GM11168 (cell line): ENCODE data around the gene SLC25A25.

Source experiments
- in situ Hi-C: fragments of 300-500 bp; cut with MboI; formaldehyde crosslinking; loops from one replicate; pipeline ENCODE4 v1.12.0; 2022; ENCODE audit warnings: low sequenced_read_pairs; ENCODE audit not compliant: unreplicated experiment

The SLC25A25 gene

GRCh38 chr9:128141604-128142003 lies 73.6 kb downstream of the SLC25A25 start:
- in situ Hi-C loops, result no loop called here

GRCh38 chr9:128142061-128142460 lies 74.0 kb downstream of the SLC25A25 start:
- in situ Hi-C loops, result no loop called here

GRCh38 chr9:128142596-128142995 lies 74.6 kb downstream of the SLC25A25 start:
- in situ Hi-C loops, result no loop called here

DNA sequence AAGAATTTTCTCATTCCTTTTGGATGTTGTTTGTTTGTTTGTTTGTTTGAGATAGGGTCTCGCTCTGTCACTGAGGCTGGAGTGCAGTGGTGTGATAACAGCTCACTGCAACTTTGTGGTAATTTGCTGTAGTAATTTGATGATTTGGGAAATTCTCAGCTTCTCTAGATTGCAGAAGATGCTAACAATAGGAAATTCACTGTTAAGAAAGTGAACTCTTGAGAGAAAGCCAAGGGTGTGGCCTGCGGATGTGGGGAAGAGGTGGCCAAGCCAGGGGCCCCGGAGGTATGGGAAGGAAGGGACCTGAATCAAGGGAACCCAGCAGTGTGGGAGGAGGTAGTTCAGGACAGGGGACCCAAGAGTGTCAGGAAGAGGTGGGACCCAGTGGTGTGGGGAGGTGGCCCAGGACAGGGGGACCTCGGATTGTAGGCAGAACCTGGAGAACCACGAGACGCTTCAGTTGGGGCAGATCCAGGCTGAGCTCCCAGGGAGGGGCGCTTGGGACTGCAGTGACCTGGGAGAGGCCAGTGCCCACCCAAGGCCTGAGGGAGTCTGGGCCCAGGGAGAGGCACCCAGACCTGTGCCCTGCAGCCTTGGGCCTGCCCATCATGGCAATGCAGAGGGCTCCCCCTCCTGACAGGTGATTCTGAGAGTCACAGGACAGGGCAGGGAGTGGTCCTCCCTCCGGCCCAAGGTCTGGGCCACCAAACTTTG lies 75.7 kb downstream of the SLC25A25 start:
- in situ Hi-C loops, result no loop called here

- in situ Hi-C loops, result no loop called here
These were observed 76.5 kb downstream of the SLC25A25 start for GRCh38 chr9:128144239-128145181.

GRCh38 chr9:128145536-128145935 lies 77.5 kb downstream of the SLC25A25 start:
- in situ Hi-C loops, result no loop called here

DNA sequence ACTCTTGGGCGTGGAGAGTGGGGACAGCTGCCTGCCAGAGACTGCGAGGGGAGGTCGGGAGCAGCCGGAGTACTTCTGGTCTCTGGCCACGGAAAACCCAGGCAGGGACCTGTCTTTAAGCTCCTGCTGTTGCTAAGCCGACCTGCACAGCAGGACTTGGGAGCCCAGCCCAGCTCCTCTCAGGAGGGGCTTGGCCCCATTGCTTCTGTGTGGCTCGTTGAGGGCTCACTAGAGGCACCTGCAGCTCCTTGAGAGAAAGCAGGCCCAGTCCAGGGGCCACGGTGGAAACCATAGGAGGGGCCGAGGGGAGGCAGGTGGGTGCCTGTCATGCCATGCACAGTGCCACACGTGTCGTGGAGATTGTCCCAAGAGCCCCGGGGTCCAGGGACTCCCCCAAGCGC lies 77.9 kb downstream of the SLC25A25 start:
- in situ Hi-C loops, result no loop called here

DNA sequence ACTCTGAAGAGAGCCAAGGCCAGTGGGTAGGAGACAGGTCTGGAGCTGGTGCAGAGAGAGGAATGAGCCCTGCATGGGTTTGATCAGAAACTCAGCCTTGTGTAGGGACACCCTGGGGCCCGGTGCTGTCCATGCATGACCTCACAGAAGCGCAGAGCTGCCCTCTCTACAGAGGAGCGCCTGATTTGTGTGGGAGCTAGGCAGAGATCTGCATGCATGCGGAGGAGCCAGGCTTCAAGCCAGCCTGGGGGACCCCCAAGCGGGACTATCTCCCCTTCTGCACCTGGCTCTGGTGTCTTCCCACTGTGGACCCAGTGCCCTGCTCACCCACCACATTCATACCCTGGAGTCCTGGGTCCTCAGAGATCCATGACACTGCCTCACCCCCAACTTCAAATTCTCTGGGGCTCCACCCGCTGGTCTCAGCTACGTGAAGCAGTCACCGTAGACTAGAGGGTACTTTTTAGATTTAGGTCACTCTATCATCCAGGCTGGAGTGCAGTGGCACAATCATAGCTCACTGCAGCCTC lies 78.6 kb downstream of the SLC25A25 start:
- in situ Hi-C loops, result no loop called here

- in situ Hi-C loops, result no loop called here
These were observed 80.5 kb downstream of the SLC25A25 start for GRCh38 chr9:128148509-128149000.

DNA sequence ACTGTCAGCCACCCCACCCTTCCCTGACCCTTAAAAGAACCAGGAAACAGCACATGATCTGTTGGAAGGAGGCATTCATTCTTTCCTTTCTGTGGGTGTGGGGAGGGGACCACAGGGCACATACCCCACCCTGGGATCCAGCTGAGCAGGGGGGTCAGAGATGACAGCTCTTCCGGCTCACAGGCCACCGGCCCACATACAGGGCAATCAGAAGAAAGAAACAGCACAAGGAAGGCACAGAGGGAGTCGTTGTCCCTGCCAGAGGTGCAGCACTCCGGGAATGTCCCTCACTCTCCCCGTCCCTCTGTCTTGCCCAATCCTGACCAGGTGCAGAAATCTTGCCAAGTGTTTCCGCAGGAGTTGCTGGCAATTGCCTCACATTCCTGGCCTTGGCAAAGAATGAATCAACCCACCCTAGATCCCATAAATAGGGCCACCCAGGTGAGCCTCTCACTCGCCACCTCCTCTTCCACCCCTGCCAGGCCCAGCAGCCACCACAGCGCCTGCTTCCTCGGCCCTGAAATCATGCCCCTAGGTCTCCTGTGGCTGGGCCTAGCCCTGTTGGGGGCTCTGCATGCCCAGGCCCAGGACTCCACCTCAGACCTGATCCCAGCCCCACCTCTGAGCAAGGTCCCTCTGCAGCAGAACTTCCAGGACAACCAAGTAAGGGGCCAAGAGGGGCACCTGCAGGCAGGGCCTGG lies 81.1 kb downstream of the SLC25A25 start, which contains the start of gene LCN2:
Gene LCN2, plus strand, starts transcription at position 453 of the 701 bp plus-strand sequence. Its CDS starts 73 bp downstream, at position 526.
- in situ Hi-C loops, result no loop called here

DNA sequence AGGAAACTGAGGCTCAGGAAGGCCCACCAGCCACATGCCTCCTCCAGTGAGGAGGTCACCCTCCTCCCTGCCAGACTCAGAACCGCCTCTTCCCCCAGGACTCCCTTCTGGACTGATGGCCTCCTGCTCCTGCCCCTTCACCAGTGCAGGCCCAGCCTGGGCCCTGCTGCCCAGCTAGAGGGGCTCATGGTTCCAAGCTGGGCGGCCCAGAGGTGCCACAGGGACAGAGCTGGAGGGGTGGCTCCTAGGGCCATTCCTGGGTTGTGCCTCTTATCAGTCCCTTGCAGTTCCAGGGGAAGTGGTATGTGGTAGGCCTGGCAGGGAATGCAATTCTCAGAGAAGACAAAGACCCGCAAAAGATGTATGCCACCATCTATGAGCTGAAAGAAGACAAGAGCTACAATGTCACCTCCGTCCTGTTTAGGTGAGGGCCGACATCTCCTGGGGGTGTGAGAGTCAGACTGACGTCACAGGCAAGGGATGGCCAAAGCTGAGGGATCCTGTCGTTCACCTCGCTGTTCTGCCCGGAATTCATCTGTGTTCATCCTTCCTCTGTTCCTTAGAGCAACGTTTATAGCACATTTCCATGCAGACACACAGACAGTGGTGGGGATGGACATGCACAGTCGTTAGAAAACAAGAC lies 82.0 kb downstream of the SLC25A25 start:
- in situ Hi-C loops, result no loop called here

- in situ Hi-C loops, result no loop called here
These were observed 82.7 kb downstream of the SLC25A25 start for GRCh38 chr9:128150594-128151308.

DNA sequence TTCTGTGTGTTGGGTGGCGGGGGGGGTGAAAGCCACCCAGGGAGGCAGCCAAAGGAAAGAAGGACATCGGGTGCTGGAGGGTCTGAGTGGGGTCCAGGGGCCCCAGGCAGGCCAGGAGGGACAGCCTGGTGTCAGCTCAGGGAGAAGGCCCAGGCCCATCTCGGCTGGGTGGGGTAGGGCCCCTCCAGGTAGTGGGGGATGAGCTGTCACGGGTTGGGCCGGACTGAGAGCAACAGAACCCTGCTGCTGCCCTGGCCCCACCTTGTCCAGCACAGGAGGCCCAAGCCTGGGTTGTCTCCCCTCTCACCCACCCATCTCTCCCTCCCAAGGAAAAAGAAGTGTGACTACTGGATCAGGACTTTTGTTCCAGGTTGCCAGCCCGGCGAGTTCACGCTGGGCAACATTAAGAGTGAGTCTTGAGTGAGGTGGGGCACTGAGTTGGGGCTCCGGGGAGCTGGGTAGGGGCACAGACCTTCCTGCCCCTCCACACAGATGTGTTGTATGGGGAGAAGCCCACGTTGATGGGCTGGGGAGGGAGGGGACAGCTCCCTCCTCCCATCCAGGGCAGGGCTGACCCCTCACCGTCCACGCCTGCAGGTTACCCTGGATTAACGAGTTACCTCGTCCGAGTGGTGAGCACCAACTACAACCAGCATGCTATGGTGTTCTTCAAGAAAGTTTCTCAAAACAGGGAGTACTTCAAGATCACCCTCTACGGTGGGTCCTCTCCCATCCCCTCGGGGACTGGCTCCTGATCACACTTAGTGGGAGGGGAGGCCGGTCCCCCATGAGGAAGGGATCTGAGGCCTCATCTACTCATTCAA lies 83.5 kb downstream of the SLC25A25 start:
- in situ Hi-C loops, result no loop called here

DNA sequence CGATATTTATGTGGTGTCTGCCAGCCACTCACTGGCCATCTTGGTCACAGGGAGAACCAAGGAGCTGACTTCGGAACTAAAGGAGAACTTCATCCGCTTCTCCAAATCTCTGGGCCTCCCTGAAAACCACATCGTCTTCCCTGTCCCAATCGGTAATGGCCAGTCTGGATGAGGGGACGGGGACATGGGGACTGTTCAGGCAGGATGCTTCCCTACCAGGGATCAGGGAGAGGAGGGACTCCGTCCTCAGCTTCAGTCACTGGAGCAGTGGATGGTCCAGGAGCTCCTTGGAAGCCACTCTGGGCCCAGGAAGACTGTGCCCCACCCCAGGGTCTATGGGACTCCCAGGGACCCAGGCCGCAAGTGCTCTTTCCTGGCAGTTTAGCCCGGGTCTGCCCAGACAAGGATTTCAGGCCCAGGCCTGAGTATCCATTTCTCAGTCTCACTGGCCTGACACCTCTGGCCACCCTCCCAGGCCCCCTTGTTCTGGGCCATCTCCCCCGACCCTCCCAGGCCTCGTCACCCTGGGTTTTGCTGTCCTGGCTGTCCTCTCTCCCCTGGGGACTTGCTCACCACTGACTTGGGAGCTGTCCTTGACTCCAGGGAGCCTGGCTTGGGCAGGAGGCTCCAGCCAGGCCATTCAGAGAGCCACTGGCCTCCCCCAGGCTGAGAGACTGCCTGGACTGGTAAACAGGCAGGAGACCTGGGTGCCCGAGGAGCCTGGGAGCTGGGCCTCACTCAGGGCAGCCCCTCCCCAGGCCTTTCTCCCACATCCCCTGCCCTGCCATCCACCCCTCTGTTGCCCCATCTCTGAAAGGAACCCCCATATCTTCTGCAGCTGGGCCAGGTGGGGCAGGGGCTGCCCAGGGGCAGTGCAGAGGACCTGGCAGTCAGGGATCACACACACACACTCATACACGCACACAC lies 84.4 kb downstream of the SLC25A25 start:
- in situ Hi-C loops, result no loop called here

DNA sequence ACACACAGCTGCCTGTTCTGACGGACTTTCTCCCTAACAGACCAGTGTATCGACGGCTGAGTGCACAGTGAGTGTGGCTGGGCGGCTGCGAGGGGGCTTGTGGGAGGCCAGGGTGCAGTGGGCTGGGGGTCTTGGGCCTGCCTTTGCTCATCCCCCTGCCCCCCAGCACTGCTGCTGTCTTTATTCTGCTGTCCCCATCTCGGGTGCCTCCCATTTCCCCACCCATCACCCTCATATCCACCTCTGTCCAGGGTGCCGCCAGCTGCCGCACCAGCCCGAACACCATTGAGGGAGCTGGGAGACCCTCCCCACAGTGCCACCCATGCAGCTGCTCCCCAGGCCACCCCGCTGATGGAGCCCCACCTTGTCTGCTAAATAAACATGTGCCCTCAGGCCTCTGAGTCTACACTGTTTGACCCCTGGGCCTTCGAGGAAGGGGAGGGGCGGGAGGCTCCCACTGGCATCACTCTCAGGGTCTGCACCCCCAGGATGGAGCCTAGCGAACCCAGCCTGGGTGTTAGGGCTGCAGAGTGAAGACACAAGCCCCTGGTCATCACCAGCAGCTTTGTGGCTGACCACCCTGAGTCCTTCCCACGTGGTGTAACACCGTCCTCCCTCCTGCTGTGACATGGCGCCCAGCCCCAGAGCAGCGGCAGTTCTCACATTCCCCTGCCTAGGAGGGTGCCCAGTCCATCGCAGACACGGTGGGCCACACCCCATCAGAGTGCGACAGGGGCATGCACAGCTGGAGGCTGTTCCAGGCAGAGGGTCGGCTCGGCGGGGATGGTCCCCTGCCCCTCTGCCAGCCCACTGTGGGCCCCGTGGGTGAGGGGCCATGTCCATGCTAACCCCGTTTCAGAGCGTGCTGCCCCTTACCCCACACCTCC lies 85.3 kb downstream of the SLC25A25 start:
- in situ Hi-C loops, result no loop called here

- in situ Hi-C loops, result no loop called here
These were observed 86.1 kb downstream of the SLC25A25 start for GRCh38 chr9:128153947-128154695.
